Skin of body (tissue), 2 donors: ENCODE measurements around the gene COPG1. TPM values are rescaled to one million over a fixed set of nuclear protein-coding genes. Genes with fewer than 3 reads are reported as not detected.

ENCODE experiments used
- DNase-seq: peaks from one replicate; lab custom pipeline; 2025; lab: John Stamatoyannopoulos, UW
- total RNA-seq: library from RNA; depleted of rRNA; stranded (reverse); fragments of >200 nt; gene quantifications from one replicate; pipeline ENCODE4 v1.2.3, GENCODE V29; 2014

The COPG1 gene
- total RNA-seq, 1 donor from 2014 or later: 130 TPM

DNA sequence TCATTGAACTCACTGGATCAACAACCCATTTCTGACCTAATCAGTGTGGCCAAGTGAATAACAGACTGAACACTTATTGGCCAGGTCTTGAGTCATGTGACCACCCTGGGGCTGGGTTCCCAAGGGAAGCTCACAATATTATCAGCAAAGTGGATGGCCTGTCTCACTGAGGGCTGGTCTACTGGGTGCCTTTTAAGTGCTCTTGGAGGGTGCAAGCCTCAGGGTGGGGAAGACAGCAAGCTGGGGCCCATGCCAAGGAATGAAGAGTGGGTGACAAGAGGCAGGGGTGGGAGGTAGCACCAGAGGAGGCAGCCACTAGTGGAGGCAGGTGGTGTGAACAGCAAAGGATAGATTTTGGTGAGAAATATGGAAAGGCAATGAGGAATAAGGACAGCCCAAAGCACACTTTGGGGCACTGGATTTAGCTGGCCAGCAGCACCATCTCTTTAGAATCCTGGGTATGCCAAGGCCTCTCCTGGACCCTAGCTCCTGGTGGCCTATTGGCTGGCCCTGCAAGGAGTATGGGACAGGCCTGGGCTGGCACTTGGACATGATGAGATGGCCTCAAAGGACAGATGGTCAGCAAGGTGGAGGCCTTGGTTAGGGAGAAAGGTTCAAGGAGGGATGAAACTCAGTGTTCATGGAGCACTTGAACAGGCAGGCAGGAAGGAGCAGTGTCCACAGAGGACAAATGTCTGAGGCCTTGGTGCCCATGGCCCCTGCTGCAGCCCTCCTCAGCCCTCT lies 63.4 kb downstream of the COPG1 start:
- no peak for DNase-seq

DNA sequence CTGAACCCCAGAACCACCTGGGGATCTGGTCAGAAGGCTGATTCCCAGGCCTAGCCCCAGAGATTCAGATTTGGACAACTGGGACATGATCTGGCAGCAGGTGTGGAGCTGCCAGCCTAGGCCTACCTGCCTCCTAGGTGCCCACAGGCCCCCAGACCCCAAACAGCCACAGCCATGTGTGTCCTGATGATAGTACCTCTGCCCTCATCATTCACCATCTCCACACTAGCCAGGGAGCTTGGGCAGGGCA lies 63.9 kb downstream of the COPG1 start:
- DNase-seq: no peak

DNA sequence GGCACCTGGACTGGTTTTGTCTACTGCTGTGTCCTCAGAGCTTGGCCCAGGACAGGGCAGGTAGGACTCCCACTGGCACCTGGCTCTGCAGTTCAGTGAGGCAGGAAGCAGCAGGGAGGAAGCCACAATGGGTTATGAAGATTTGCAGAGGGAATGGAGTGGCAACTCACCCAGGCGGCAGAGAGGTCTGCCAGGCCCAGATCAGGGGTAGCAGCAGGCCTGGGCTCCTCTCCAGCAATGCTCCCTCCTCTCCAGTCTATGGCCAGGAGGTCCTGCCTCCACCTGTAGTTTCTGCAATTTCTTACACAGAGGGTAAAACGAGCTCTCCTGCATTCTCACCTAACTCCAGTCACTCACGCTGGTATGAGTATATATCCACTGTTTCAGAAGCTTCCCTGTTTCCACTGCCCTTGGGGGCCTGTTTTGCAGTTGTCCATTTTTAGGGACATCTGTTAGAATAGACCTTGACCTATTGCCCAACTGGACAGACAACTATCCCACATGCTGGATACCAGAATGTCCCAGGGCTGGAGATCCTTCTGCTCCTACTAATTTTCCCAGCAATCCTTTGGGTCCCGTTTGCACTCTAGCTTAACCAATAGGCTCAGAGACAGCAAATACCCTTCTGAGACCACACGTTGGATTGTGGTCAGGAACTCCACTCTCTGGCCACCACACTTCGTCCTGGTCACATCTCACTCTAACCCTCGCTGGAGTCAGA lies 64.4 kb downstream of the COPG1 start:
- DNase-seq: no peak

DNA sequence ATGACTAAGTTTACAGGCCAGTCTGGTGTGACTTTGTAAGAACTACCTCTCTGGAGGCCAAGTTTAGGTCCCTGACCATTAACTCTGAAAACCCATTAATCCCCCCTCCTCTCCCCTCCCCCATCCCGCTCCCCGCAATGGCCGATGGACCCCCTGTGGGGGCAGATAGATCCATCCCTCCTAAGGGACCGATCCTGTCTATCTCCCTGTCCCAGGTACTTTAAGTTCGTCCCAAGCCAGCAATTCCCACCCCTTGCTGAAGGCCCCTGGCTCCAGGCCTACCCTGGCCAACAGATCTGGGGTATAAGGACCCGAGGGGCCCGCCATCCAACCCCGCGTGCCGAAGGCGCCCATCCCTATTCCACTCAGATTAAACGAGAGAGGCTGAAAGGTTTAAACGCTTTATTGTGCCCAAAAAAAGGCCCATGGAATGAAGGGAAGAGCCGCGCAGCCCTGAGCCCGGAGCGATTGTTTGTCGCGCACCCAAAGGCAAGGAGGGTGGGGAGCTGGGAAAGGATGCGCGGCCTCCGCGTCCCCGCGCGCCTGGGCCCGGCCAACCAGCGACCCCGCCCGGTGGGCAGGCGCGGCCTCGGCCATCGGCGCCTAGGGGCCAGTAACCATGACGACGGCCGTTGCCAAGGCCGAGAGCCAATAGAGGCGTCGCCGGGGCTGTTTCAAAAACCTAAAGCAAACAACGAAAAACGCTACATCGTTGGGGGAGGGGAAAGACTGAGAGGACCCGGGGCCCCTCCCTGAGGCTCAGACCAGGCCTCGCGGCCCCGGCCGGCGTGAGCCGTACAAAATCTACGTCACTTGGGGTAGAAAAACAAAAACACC lies 65.2 kb downstream of the COPG1 start:
- peak; percentile 82 for DNase-seq

DNA sequence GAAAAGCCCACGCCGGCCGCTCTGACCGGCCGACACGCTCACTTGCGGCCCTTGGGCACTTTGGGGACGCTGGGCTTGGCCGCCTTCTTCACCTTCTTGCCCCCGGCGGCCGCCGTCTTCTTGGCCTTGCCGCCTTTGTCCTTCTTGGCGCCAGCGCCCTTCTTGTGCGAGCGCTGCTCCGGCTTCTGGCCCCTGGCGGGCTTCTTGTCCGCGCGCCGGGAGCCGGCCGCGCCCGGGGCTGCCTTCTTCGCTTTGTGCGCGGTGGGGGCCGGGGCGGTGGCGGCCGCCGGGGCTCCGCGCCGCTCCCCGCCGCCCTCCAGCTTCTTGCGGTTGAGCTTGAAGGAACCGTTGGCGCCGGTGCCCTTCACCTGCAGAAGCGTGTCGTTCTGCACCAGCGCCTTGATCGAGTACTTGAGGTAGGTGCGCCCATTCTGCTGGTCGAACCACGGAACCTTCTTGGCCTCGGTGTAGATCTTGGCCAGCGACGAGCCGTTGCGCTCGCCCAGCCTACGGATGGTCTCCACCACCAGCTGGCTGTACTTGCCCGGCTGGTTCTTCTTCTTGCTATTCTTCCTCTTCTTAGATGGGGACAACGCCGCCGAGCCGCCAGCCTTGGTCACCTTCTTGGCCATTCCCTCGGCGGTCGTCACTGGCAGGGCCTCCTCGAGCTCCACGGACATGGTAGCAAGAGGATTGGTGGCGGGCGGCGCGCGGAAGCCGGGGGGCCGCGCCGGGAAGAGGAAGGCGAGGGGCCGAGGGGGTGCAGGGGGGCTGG lies 66.0 kb downstream of the COPG1 start:
- DNase-seq: no peak

DNA sequence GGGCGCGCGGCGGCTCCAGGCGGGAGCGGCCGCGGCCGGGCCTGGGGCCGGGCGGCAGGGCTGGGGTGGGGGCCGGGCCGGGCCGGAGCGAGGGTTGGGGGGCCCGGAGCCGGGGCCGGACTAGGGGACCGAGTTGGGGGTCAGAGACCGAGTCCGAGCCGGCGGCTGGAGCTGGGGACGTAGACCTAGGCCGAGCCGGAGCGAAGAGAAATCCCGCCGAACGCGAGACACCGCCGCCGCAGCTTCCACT lies 66.5 kb downstream of the COPG1 start:
- DNase-seq: no peak

DNA sequence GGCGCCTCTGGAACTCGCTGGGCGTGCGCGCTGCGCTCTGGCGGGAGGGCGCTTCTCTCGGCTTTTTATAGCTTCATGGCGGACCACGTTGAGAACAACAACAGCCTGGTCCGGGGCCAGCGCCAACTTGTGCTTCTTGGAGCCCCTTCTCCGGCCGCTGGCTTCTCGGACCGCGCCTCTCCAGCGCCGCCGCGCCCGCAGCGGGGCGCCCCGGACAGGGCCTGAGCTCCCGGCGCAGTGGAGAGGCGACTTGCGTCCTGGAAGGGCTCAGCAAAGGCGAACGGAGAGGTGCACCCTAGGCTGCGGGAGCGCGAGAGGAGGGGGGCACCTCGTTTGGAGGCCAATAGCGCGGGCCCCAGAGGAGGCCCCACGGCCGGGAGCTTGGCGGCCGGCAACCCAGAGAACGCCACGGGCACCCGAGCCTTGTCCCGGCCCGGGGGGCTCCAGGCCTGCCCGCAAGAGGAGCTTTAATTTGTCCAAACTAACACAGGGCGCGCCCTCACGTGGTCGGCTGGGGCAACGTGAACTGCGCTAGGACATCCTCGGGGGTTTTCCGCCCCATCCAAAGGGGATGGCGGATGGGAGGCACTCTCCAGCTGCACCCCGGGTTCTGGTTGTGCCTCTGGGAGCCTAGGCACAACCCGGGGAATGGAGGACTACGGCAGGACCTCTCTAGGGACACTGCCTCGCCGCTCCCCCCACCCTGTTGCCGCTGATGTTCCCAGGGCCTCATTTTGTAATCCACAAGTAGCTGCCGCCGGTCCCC lies 67.0 kb downstream of the COPG1 start:
- DNase-seq: peak; percentile 74

DNA sequence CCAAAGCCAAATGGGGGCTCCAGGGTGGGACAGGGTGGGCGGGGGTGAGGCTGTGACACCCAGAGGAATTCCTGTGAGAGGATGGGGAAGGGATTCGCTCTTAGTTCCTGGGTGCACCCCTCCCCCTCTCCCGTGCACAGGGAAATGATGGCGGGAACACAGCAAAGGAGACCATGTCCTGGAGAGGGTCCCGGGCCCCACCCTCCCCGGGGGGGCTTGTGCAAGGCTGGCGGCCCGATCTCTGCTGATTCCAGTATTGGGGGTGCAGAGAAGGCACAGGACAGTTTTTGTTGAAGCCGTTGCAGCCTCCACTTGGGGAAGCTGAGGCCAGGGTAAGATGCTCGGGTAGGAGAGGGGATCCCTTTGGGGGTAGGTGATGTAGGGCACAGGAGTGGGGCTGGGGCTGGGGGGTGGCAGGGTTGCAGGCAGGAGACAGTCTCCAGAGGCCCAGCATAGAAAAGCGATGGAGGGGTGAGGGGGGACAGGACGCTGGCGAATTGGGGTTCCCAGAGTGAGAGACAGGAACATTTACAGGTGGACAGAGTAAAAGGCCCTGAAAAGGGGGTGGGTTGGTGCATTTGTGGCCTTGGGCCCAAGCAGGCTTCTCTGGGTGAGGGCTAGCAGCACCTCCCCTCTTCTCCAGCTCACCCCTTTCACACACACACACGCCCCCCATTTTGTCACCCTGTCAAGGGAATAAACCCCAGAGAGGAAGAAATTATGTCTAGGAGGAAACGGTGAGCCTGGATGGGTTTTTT lies 67.8 kb downstream of the COPG1 start:
- no peak for DNase-seq

DNA sequence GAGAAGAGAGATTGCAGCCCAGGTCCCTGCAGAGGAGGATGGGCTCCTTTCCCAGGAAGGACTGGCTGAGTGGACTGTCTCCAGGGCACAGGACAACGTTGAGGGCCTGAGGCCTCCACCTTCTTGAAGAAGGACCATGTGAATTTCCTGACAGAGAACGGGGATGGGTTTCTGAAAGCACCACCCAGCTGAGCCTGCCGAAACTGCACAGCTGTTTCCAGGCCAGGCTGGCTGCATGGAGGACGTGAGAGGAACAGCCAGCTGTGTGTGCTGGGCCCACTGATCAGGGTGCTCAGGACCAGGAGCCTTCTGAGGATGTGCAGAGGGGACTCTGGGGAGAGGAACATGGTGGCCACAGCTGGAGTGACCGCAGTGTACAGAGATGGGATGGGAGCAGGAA lies 68.4 kb downstream of the COPG1 start:
- no peak for DNase-seq

DNA sequence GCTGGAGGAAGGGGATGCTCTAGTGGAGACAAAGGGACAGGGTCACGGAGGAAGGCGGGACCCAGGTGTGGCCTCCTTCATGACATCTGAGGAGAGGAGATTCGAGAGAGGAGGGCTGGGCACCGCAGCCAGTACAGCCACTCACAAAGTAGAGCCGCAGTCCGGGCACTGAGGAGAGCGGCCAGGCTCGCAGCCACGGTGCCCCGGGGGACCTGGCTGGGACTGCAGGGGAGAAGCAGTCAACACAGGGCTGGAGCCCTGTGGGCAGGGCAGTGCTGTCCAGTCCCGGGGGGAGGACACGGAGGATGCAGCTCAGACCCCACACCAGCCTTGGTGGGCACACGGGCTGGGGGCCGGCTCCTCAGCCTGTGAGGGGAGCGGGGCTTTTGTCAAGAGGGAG lies 69.5 kb downstream of the COPG1 start:
- DNase-seq: no peak

DNA sequence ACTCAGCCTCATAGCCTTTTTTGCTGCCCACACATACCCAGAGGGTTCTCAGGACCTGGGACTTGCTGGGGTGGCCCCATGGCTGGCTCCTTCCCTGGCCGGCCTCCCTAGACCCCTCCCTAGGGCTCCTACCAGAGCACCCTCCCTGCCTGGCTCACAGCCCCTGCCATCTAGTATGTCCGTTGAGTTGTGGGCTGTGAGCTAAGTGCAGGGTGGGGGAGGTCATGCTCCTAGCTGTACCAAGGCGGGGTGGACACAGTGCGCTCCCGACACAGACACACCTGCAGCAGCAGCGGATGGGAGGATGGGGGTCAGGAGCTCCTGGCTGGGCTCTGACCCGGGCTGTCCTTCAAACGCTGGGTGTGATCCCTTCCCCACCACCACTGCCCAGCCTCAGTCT lies 70.9 kb downstream of the COPG1 start:
- DNase-seq: no peak

DNA sequence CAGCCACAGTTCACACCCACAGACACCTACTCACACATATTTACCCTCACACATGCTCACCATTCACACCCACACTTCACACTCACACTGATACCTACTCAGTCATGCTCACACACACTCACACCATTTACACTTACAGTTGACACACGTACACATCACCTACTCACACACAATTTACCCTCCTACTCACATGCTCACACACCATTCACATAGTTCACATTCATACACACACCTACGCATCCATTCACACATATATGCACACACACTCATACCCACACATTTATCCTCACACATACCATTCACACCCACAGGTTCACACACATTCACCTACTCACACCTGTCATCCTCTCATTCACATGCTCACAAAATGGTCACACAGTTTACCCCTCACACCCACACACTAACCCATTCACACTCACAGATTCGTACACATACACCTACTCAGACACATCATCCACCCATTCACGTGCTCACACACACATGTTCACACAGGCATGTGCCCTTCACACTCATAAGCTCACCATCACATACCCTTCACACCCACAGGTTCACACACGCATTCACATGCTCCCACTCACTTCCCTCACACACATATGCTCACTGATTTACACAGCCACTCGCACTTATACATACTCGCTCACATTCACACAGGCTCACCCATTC lies 71.5 kb downstream of the COPG1 start:
- no peak for DNase-seq

DNA sequence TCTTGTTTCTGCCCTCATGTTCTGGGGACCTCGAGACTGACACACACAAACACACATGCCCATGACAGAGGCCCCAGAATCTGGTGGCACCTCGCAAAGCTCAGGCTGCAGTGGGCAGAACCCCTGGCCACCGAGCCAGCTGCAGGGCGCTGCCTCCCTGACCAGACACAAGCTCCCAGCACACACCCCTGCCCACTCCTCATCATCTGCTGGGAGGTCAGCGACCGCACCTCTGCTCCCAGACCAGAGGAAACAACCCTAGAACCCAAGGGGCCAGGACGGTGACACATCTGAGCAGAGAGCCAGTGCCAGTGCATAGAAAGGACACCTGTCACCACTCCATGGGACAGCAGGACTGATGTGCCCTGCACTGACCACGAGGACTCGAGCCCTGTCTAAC lies 72.5 kb downstream of the COPG1 start:
- DNase-seq: no peak

DNA sequence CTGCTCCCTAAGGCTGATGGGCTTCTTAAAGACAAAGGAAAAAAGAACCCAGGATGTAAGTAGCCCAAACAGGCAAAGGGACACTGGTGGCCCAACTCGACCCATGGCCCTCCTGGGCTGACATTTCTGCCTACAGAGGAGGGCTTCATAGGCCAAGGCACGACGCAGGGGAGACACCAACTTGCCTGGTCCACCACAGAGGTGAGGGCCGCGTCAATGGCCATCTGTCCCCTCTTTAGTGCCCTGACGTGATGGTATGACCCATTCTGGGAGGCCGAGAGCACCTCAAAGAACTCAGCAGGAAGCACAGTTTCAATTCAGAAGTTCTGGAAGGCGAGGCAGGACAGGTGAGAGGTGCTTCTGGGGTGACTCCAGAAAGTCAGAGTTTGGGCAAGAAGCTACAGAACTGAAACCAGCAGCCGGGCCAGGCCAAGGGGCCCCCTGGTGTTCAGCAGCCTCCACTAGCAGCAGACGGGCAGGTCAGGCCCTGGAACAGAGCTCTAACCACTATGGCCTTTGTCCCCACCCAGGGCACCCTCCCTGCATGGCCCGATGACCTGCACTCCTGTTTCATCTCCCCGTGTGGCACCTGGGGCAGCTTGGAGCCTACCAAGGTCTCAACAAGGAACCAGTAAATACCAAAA lies 74.4 kb downstream of the COPG1 start:
- no peak for DNase-seq

DNA sequence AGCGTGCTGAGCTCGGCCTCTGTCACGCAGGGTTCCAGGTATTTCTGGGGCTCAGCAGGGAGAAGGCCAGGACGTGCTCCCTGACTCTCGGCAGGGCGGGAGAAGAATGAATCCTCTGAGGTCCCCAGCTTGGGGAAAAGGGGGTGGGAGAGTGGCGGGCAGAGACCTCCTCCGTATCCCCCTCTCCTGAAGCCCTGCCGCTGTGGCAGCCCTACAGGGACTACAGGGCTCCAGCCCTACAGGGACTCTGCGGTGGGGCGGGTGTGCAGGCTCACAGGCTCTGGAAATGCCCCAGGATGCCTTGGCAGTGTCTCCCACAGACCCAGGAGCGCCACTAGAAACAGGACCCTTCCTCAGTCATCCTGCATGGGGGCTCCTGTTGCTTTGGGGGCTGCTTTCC lies 75.4 kb downstream of the COPG1 start:
- no peak for DNase-seq

DNA sequence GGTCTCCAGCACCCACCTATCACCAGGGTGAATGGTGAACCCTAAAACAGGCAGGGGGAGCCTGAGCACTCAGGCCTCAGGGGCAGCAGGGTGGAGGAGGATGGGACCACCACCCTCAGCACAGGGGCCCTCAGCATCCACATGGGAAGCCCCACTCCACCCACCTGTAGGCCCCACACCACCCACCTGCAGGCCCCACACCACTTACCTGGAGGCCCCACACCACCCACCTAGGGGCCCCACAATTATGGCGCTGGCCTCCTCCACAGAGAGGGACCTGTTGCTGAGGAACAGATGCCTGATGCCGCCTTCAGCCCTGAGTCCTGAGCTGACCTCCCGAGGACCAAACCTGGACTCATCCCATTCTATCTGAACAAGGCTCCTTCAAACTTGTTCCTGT lies 76.0 kb downstream of the COPG1 start:
- DNase-seq: no peak

DNA sequence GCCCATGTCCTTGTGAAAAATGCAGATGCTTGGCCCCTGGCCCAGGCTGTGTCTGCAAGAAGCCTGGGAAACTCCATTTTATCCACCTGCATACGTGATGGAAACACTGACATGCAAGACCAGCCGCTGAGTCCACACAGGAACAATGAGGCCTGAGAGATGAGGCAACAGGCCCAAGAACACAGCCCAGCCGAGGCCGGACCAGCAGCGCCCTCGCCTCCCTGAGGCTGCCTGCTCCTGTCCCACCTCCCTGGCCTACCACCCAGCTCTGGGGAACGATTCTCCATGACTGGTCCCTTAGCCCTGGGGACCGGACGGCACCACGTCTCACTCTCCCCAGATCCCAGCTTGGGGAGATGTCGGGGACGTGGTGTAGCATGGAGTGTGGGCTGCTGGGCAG lies 76.7 kb downstream of the COPG1 start:
- no peak for DNase-seq

DNA sequence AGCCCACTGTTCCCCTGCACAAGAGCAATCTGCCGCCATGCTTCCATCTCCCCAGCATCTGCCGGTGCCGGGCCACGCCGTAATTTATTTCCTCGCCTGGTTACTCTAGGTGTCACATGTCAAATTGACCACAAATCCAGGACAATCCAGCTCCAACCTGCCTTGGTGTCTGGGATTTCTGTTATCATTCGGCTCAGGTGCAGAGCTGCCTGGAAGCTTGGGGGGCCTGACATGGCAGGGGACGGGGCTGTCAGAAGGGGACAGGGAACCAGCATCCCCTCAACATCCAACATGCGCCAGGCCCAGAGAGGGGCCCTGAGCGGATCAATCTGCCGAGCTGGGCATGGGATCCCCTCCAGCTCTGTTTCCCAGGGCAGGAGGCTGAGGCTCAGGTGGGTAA lies 77.2 kb downstream of the COPG1 start:
- DNase-seq: no peak
